Mucosa of descending colon (tissue), 3 donors: ENCODE data around the gene SNRK. TPM values are rescaled to one million over a fixed set of nuclear protein-coding genes. Genes with fewer than 3 reads are reported as not detected.

Source experiments
- ATAC-seq: fragments of 200-7000 bp; cut with Tn5 transposase; one replicate; pipeline ENCODE4 v1.9.1; 2020; ENCODE audit warnings: mild to moderate bottlenecking, moderate library complexity
- DNase-seq, 3 donors: peaks; one replicate each; pipeline ENCODE4 v3.0.0-alpha.2; 2020
- H3K36me3 ChIP-seq: fragments of 200-600 bp; one replicate; pipeline ENCODE4 v1.8.0; 2021; ENCODE audit warnings: low read depth, mild to moderate bottlenecking
- H3K4me1 ChIP-seq: fragments of 200-600 bp; one replicate; pipeline ENCODE4 v1.8.0; 2021; ENCODE audit warnings: low read depth, mild to moderate bottlenecking
- H3K4me3 ChIP-seq: fragments of 200-600 bp; one replicate; pipeline ENCODE4 v1.8.0; 2021; ENCODE audit warnings: mild to moderate bottlenecking
- H3K9me3 ChIP-seq: fragments of 200-600 bp; one replicate; pipeline ENCODE4 v1.8.0; 2021; ENCODE audit warnings: mild to moderate bottlenecking
- CTCF ChIP-seq: fragments of 200-600 bp; IDR thresholded peaks from one replicate; pipeline ENCODE4 v1.8.0; 2022; ENCODE audit warnings: antibody characterized with exemption, mild to moderate bottlenecking
- intact Hi-C, 2 donors: fragments of 100-400 bp; cut with DNase I in 1 of 2; cut with micrococcal nuclease in 1 of 2; formaldehyde crosslinking; loops; one replicate each; pipeline versions ENCODE4 v1.11.0 to v1.11.1; 2022; cut with DNase I, micrococcal nuclease
- total RNA-seq, 3 donors: library from RNA; stranded (reverse); fragmentation: NEBNext Ultra II Directional in 2 of 3; extraction: Animal tissue kit (Norgen Biotek cat#: 25700) in 2 of 3; gene quantifications; one replicate each; pipeline versions ENCODE4 v1.2.1 to v1.2.4, GENCODE V29; 2021 to 2023
- donor health status: DM: no; HTN: no; CAD: no; lungs with moderate emphysema.
- donor health status: DM: no; HTN: no; CAD: no.
- donor health status: DM: no; HTN: yes; CAD: no.

Gene SNRK
- total RNA-seq, 3 donors from 2014 or later, result 33.2 to 47.6 (median 35.2) TPM

GRCh38 chr3:43319794-43320193 lies 33.5 kb downstream of the SNRK start:
- H3K4me3 ChIP-seq, result no peak overlapping the region
- H3K4me1 ChIP-seq, result no peaks in the 10 kb centered on the region
- H3K36me3 ChIP-seq, result no peaks in the 10 kb centered on the region
- DNase-seq (no peak), ATAC-seq (peak; percentile 8)
- TF ChIP-seq CTCF, result no peak
- H3K9me3 ChIP-seq, result peaks cover 2% of the 10 kb centered on the region
- intact Hi-C loops, result no loop called here

- Histone ChIP-seq H3K4me1 (no peaks in the 10 kb centered on the region), H3K9me3 (peaks cover 2% of the 10 kb centered on the region)
- ATAC-seq, result no peak
Measured at GRCh38 chr3:43320288-43320687, 33.9 kb downstream of the SNRK start.

GRCh38 chr3:43323541-43323940 lies 37.2 kb downstream of the SNRK start:
- DNase-seq, result no peak
- intact Hi-C loops, result no loop called here
- peaks cover 12% of the 10 kb centered on the region for H3K4me1 ChIP-seq
- no peak for ATAC-seq
- no peak for TF ChIP-seq CTCF
- no peak overlapping the region for H3K4me3 ChIP-seq
- peaks cover 2% of the 10 kb centered on the region for H3K9me3 ChIP-seq
- H3K36me3 ChIP-seq, result no peaks in the 10 kb centered on the region

More at GRCh38 chr3:43320288-43320687, 33.9 kb downstream of the SNRK start:
- TF ChIP-seq CTCF, result no peak
- intact Hi-C loops, result no loop called here
- DNase-seq, result no peak
- no peaks in the 10 kb centered on the region for H3K36me3 ChIP-seq
- H3K4me3 ChIP-seq, result no peak overlapping the region

- no peak for DNase-seq
- Histone ChIP-seq H3K4me3 (no peak overlapping the region), H3K36me3 (no peaks in the 10 kb centered on the region), H3K9me3 (peaks cover 2% of the 10 kb centered on the region), H3K4me1 (peaks cover 12% of the 10 kb centered on the region)
- ATAC-seq, result no peak
- TF ChIP-seq CTCF, result no peak
- intact Hi-C loops, result no loop called here
Measured at GRCh38 chr3:43326891-43327581, 40.7 kb downstream of the SNRK start.

- TF ChIP-seq CTCF, result no peak
- intact Hi-C loops, result no loop called here
- ATAC-seq (no peak), DNase-seq (no peak)
- H3K9me3 ChIP-seq, result peaks cover 2% of the 10 kb centered on the region
- no peaks in the 10 kb centered on the region for H3K36me3 ChIP-seq
- no peak overlapping the region for H3K4me3 ChIP-seq
- H3K4me1 ChIP-seq, result peaks cover 12% of the 10 kb centered on the region
Measured at GRCh38 chr3:43327582-43327979, 41.2 kb downstream of the SNRK start.
